Neural cell (in vitro differentiated cells): ENCODE data around the gene LSAMP. TPM values are rescaled to one million over a fixed set of nuclear protein-coding genes. Genes with fewer than 3 reads are reported as not detected.
A peak's percentile ranks its signal among the peaks of the same experiment; 100 is the strongest.

Experiments used
- H2AFZ ChIP-seq: fragments of 200-600, 300-800 bp; sonication (generic), shearing (Covaris generic); 2 replicates; pipeline ENCODE4 v1.6.0; 2014; ENCODE audit warnings: low read depth, mild to moderate bottlenecking, antibody characterized with exemption, low read length, moderate library complexity
- H3F3A ChIP-seq: fragments of 200-600 bp; shearing (Covaris generic); 2 replicates; pipeline ENCODE4 v1.6.1; 2016; ENCODE audit warnings: mild to moderate bottlenecking, moderate library complexity, mixed read lengths, antibody characterized with exemption, low read length; ENCODE audit not compliant: insufficient read depth, poor library complexity, severe bottlenecking
- H3K27ac ChIP-seq: fragments of 200-600, 300-800 bp; sonication (generic), shearing (Covaris generic); 2 replicates; pipeline ENCODE4 v1.5.1; 2014; ENCODE audit warnings: mild to moderate bottlenecking, low read length, moderate library complexity
- H3K27me3 ChIP-seq: fragments of 300-800, 200-600 bp; sonication (generic), shearing (Covaris generic); 2 replicates; pipeline ENCODE4 v1.6.0; 2014; ENCODE audit warnings: mild to moderate bottlenecking, low read depth, low read length, moderate library complexity; ENCODE audit not compliant: insufficient read depth
- H3K36me3 ChIP-seq: fragments of 300-800, 200-600 bp; sonication (generic), shearing (Covaris generic); 2 replicates; pipeline ENCODE4 v1.5.1; 2014; ENCODE audit warnings: mild to moderate bottlenecking, antibody characterized with exemption, low read length, moderate library complexity; ENCODE audit not compliant: insufficient read depth
- H3K4me2 ChIP-seq: fragments of 300-800, 200-600 bp; sonication (generic), shearing (Covaris generic); 2 replicates; pipeline ENCODE4 v1.6.0; 2014; ENCODE audit warnings: mild to moderate bottlenecking, low read length
- H3K4me3 ChIP-seq: fragments of 300-800, 200-600 bp; sonication (generic), shearing (Covaris generic); 2 replicates; pipeline ENCODE4 v1.5.1; 2014; ENCODE audit warnings: mild to moderate bottlenecking, low read length, moderate library complexity
- H3K79me2 ChIP-seq: fragments of 200-600 bp; shearing (Covaris generic); replicated peaks from 2 replicates; pipeline ENCODE4 v1.6.0; 2014; ENCODE audit warnings: mild to moderate bottlenecking, low read length, moderate library complexity; ENCODE audit not compliant: insufficient read depth
- H3K9ac ChIP-seq: fragments of 300-800, 200-600 bp; sonication (generic), shearing (Covaris generic); 2 replicates; pipeline ENCODE4 v1.6.1; 2016; ENCODE audit warnings: mild to moderate bottlenecking, low read length, mixed read lengths
- H3K9me2 ChIP-seq: fragments of 200-600 bp; shearing (Covaris generic); 2 replicates; pipeline ENCODE4 v1.6.1; 2016; ENCODE audit warnings: mild to moderate bottlenecking, low read length, mixed read lengths; ENCODE audit not compliant: insufficient read depth
- H3K9me3 ChIP-seq: fragments of 200-600, 300-800 bp; sonication (generic), shearing (Covaris generic); 2 replicates; pipeline ENCODE4 v1.6.1; 2016; ENCODE audit warnings: mild to moderate bottlenecking, mixed run types, low read length, moderate library complexity, mixed read lengths
- H4K20me1 ChIP-seq: fragments of 200-600 bp; shearing (Covaris generic); 2 replicates; pipeline ENCODE4 v1.6.1; 2016; ENCODE audit warnings: mild to moderate bottlenecking, mixed run types; ENCODE audit not compliant: insufficient read depth
- CTCF ChIP-seq: fragments of 450-650 bp; IDR thresholded peaks from 2 replicates; pipeline ENCODE4 v1.5.1; 2014; ENCODE audit warnings: antibody characterized with exemption, mild to moderate bottlenecking, moderate library complexity; ENCODE audit not compliant: poor library complexity, severe bottlenecking
- EP300 ChIP-seq: fragments of 450-650 bp; conservative IDR thresholded peaks from 2 replicates; pipeline ENCODE4 v1.6.1; 2014; ENCODE audit warnings: antibody characterized with exemption, mild to moderate bottlenecking, moderate library complexity; ENCODE audit not compliant: poor library complexity, severe bottlenecking
- EZH2 ChIP-seq: fragments of 200-600, 300-800 bp; shearing (Covaris generic), sonication (generic); IDR thresholded peaks from 2 replicates; pipeline ENCODE4 v1.6.1; 2014; ENCODE audit warnings: antibody characterized with exemption, low read length, borderline replicate concordance, mild to moderate bottlenecking; ENCODE audit not compliant: insufficient read depth, poor library complexity, severe bottlenecking
- MXI1 ChIP-seq: fragments of 450-650 bp; conservative IDR thresholded peaks from 2 replicates; pipeline ENCODE4 v1.6.1; 2014; ENCODE audit warnings: antibody characterized with exemption, mild to moderate bottlenecking; ENCODE audit not compliant: poor library complexity, severe bottlenecking
- POLR2AphosphoS5 ChIP-seq: IDR thresholded peaks from 2 replicates; pipeline ENCODE4 v1.6.1; 2012
- RAD21 ChIP-seq: fragments of 450-650 bp; conservative IDR thresholded peaks from 2 replicates; pipeline ENCODE4 v1.6.1; 2014; ENCODE audit warnings: antibody characterized with exemption, mild to moderate bottlenecking, moderate library complexity
- SMC3 ChIP-seq: fragments of 450-650 bp; conservative IDR thresholded peaks from 2 replicates; pipeline ENCODE4 v1.6.1; 2014; ENCODE audit warnings: antibody characterized with exemption, mild to moderate bottlenecking, moderate library complexity; ENCODE audit not compliant: poor library complexity
- TAF1 ChIP-seq: IDR thresholded peaks from 2 replicates; pipeline ENCODE4 v1.6.1; 2012; ENCODE audit warnings: low read depth
- polyA plus RNA-seq: library from polyadenylated mRNA; depleted of rRNA; stranded (reverse); fragments of >200 nt; gene quantifications from 2 replicates; pipeline ENCODE4 v1.2.3, GENCODE V29; 2014
- TF ChIP-seq, protein P1 (sequence below): IDR thresholded peaks from 2 replicates; pipeline ENCODE4 v1.6.1; 2012; ENCODE audit warnings: borderline replicate concordance

Gene LSAMP
- polyA plus RNA-seq, 1 donor from 2014 or later: 93.6 TPM

GRCh38 chr3:115864911-115865310 is 580.4 kb downstream of the LSAMP start:
- no peak overlapping the region for H3K27ac ChIP-seq
- no peaks in the 10 kb centered on the region for H3K36me3 ChIP-seq
- TF ChIP-seq TAF1: no peak
- no peak for TF ChIP-seq POLR2AphosphoS5
- no peak for TF ChIP-seq SMC3
- TF ChIP-seq EZH2: no peak
- TF ChIP-seq MXI1: no peak
- TF ChIP-seq, protein P1, sequence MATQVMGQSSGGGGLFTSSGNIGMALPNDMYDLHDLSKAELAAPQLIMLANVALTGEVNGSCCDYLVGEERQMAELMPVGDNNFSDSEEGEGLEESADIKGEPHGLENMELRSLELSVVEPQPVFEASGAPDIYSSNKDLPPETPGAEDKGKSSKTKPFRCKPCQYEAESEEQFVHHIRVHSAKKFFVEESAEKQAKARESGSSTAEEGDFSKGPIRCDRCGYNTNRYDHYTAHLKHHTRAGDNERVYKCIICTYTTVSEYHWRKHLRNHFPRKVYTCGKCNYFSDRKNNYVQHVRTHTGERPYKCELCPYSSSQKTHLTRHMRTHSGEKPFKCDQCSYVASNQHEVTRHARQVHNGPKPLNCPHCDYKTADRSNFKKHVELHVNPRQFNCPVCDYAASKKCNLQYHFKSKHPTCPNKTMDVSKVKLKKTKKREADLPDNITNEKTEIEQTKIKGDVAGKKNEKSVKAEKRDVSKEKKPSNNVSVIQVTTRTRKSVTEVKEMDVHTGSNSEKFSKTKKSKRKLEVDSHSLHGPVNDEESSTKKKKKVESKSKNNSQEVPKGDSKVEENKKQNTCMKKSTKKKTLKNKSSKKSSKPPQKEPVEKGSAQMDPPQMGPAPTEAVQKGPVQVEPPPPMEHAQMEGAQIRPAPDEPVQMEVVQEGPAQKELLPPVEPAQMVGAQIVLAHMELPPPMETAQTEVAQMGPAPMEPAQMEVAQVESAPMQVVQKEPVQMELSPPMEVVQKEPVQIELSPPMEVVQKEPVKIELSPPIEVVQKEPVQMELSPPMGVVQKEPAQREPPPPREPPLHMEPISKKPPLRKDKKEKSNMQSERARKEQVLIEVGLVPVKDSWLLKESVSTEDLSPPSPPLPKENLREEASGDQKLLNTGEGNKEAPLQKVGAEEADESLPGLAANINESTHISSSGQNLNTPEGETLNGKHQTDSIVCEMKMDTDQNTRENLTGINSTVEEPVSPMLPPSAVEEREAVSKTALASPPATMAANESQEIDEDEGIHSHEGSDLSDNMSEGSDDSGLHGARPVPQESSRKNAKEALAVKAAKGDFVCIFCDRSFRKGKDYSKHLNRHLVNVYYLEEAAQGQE: no peak
- TF ChIP-seq RAD21: no peak
- no peak for TF ChIP-seq EP300
- TF ChIP-seq CTCF: no peak
- H3K9ac ChIP-seq: no peak overlapping the region
- H3K79me2 ChIP-seq: no peaks in the 10 kb centered on the region
- no peak overlapping the region for H3K4me3 ChIP-seq
- peaks cover 3% of the 10 kb centered on the region for H3F3A ChIP-seq
- H3K4me2 ChIP-seq: no peak overlapping the region
- H4K20me1 ChIP-seq: no peaks in the 10 kb centered on the region
- no peaks in the 10 kb centered on the region for H3K9me2 ChIP-seq
- H2AFZ ChIP-seq: no peak overlapping the region
- no peaks in the 10 kb centered on the region for H3K27me3 ChIP-seq
- H3K9me3 ChIP-seq: no peaks in the 10 kb centered on the region

- H3K27me3 ChIP-seq: no peaks in the 10 kb centered on the region
- H3K4me3 ChIP-seq: peak overlapping the region; percentile 27
- H3K9ac ChIP-seq: no peak overlapping the region
- H3K9me3 ChIP-seq: no peaks in the 10 kb centered on the region
- no peaks in the 10 kb centered on the region for H4K20me1 ChIP-seq
- H3F3A ChIP-seq: peaks cover 3% of the 10 kb centered on the region
- no peaks in the 10 kb centered on the region for H3K79me2 ChIP-seq
- no peaks in the 10 kb centered on the region for H3K36me3 ChIP-seq
- no peaks in the 10 kb centered on the region for H3K9me2 ChIP-seq
- H3K27ac ChIP-seq: peak overlapping the region; percentile 43
- no peak overlapping the region for H3K4me2 ChIP-seq
- no peak overlapping the region for H2AFZ ChIP-seq
- TF ChIP-seq CTCF (no peak), POLR2AphosphoS5 (peak; percentile 56), TAF1 (no peak), EP300 (peak; percentile 79), RAD21 (peak; percentile 18), SMC3 (no peak), EZH2 (no peak), MXI1 (no peak)
- TF ChIP-seq, protein P1: no peak
Measured at GRCh38 chr3:115862849-115863248, 582.4 kb downstream of the LSAMP start.
